Karpas-422 (cell line): ENCODE measurements around the gene HSPB9. TPM values are rescaled to one million over a fixed set of nuclear protein-coding genes. Genes with fewer than 3 reads are reported as not detected.

ENCODE experiments used
- DNase-seq: peaks from one replicate; pipeline ENCODE4 v3.0.0-alpha.2; 2015
- H2AFZ ChIP-seq: fragments of 200-600 bp; sonication (generic); 2 replicates; pipeline ENCODE4 v1.6.1; 2014; ENCODE audit warnings: antibody characterized with exemption, low read length, mixed read lengths
- H3K27ac ChIP-seq: fragments of 200-600 bp; sonication (generic); 2 replicates; pipeline ENCODE4 v1.5.1; 2014; ENCODE audit warnings: mild to moderate bottlenecking, low read length, moderate library complexity
- H3K27me3 ChIP-seq: fragments of 200-600 bp; sonication (generic); 2 replicates; pipeline ENCODE4 v1.6.1; 2014; ENCODE audit warnings: low read length, mixed read lengths
- H3K36me3 ChIP-seq: fragments of 200-600 bp; sonication (generic); 2 replicates; pipeline ENCODE4 v1.6.1; 2014; ENCODE audit warnings: low read length, mixed read lengths; ENCODE audit not compliant: insufficient read depth
- H3K4me1 ChIP-seq: fragments of 200-600 bp; sonication (generic); 2 replicates; pipeline ENCODE4 v1.6.1; 2014; ENCODE audit warnings: mild to moderate bottlenecking, low read length, mixed read lengths
- H3K4me2 ChIP-seq: fragments of 200-600 bp; sonication (generic); 2 replicates; pipeline ENCODE4 v1.6.1; 2014; ENCODE audit warnings: low read length, low read depth, mild to moderate bottlenecking; ENCODE audit not compliant: poor library complexity, severe bottlenecking
- H3K4me3 ChIP-seq: fragments of 200-600 bp; sonication (generic); 2 replicates; pipeline ENCODE4 v1.5.1; 2014; ENCODE audit warnings: mild to moderate bottlenecking, antibody characterized with exemption, low read length, mixed read lengths
- H3K79me2 ChIP-seq: fragments of 200-600 bp; sonication (generic); 2 replicates; pipeline ENCODE4 v1.6.1; 2014; ENCODE audit warnings: mild to moderate bottlenecking, low read length, mixed read lengths
- H3K9ac ChIP-seq: fragments of 200-600 bp; sonication (generic); 2 replicates; pipeline ENCODE4 v1.6.0; 2014; ENCODE audit warnings: low read length
- H3K9me2 ChIP-seq: fragments of 200-600 bp; sonication (generic), shearing (Covaris generic); replicated peaks from 2 replicates; pipeline ENCODE4 v1.6.0; 2014; ENCODE audit warnings: mild to moderate bottlenecking, low read length, moderate library complexity; ENCODE audit not compliant: insufficient read depth
- H3K9me3 ChIP-seq: fragments of 300-700, 200-600 bp; sonication (generic); 2 replicates; pipeline ENCODE4 v1.6.1; 2014; ENCODE audit warnings: low read length, mixed read lengths
- H4K20me1 ChIP-seq: fragments of 200-600 bp; sonication (generic); 2 replicates; pipeline ENCODE4 v1.6.1; 2014; ENCODE audit warnings: mild to moderate bottlenecking, antibody characterized with exemption, low read length, low read depth; ENCODE audit not compliant: insufficient read depth
- total RNA-seq: library from RNA; depleted of rRNA; stranded (reverse); fragments of >200 nt; shearing (Covaris generic); gene quantifications from 2 replicates; pipeline ENCODE4 v1.2.3, GENCODE V29; 2014; ENCODE audit warnings: low replicate concordance; rRNA removed

HSPB9 gene
- total RNA-seq, 1 experiment from 2014 or later: 0.37 TPM

DNA sequence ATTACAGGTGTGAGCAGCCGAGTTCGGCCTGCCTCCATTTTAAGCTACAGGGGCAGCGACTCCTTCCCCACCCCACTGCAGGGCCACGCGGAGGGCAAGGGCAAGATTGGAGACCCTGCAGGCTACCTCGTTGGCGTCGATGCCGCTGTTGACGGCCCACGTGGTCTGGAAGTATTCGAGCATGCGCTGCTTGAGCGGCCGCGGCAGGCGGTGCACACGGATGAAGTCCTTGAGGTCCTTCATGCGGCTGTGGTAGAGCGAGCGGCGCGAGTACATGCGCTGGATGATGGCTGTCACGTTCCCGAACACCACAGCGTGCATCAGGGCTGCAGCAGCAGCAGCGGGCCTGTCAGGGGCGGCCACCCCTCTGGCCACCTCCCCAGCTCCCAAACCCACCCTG is 46.7 kb downstream of the HSPB9 start:
- no peaks in the 10 kb centered on the region for H3K9me2 ChIP-seq
- H3K4me1 ChIP-seq: peaks cover 3% of the 10 kb centered on the region; the same call in 1 of the 2 replicates
- no peaks in the 10 kb centered on the region for H3K27me3 ChIP-seq
- no peak overlapping the region for H3K4me3 ChIP-seq
- no peaks in the 10 kb centered on the region for H4K20me1 ChIP-seq
- no peak overlapping the region for H3K9ac ChIP-seq
- no peak overlapping the region for H3K27ac ChIP-seq
- H2AFZ ChIP-seq: no peak overlapping the region
- no peaks in the 10 kb centered on the region for H3K9me3 ChIP-seq
- no peak for DNase-seq
- H3K79me2 ChIP-seq: no peaks in the 10 kb centered on the region
- H3K36me3 ChIP-seq: no peaks in the 10 kb centered on the region
- H3K4me2 ChIP-seq: no peak overlapping the region

DNA sequence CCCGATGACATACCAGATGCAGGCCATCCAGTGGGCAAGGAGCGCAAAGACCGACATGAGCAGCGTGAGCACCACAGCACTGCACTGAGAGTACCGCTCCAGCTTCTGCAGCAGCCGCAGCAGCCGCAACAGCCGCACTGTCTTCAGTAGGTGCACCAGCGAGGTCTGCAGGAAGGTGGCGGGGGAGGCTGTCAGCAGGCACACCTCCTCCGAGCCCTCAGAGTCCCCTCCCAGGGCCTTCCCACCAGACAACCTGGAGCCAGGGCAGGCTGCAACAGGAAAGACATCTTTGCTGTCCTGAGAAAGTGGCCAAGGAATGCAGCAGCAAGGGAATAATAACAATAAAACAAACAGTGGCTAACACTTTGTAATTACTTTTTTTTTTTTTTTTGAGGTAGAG is 49.2 kb downstream of the HSPB9 start:
- Histone ChIP-seq H3K4me3 (no peak overlapping the region), H3K9me3 (no peaks in the 10 kb centered on the region), H4K20me1 (no peaks in the 10 kb centered on the region), H3K9me2 (no peaks in the 10 kb centered on the region), H3K27me3 (no peaks in the 10 kb centered on the region), H2AFZ (no peak overlapping the region), H3K27ac (no peak overlapping the region), H3K36me3 (no peaks in the 10 kb centered on the region), H3K9ac (no peak overlapping the region), H3K4me1 (peaks cover 5% of the 10 kb centered on the region; the same call in 1 of the 2 replicates), H3K4me2 (no peak overlapping the region), H3K79me2 (no peaks in the 10 kb centered on the region)
- no peak for DNase-seq

Other genes with a start within 250 kb of the HSPB9 start
- 173 and 212 TPM in 2 replicates for gene ACLY, start 203.9 kb upstream of the HSPB9 start, total RNA-seq
- gene ODAD4, start 192.2 kb upstream of the HSPB9 start, total RNA-seq: 0.67 and 1.0 TPM in 2 replicates
- gene CNP, start 156.0 kb upstream of the HSPB9 start, total RNA-seq: 41.3 and 79.1 TPM in 2 replicates
- 56.1 and 64.1 TPM in 2 replicates for gene DNAJC7, start 105.4 kb upstream of the HSPB9 start, total RNA-seq
- 28.4 and 44.9 TPM in 2 replicates for gene NKIRAS2, start 102.7 kb upstream of the HSPB9 start, total RNA-seq
- not detected in 2 replicates for gene C17orf113, start 72.2 kb upstream of the HSPB9 start, total RNA-seq
- gene ZNF385C, start 24.3 kb upstream of the HSPB9 start, total RNA-seq: not detected in 2 replicates
- gene DHX58, start 10.1 kb upstream of the HSPB9 start, total RNA-seq: 12.6 and 20.3 TPM in 2 replicates
- gene KAT2A, start 1.4 kb upstream of the HSPB9 start, total RNA-seq: 26.7 and 34.6 TPM in 2 replicates
- 56.9 and 59.5 TPM in 2 replicates for gene RAB5C, start 32.2 kb downstream of the HSPB9 start, total RNA-seq
- gene KCNH4, start 58.3 kb downstream of the HSPB9 start, total RNA-seq: 0.04 TPM in 1 of 2 replicates, not detected in the other
- not detected in 2 replicates for gene HCRT, start 62.6 kb downstream of the HSPB9 start, total RNA-seq
- gene GHDC, start 71.7 kb downstream of the HSPB9 start, total RNA-seq: 14.9 and 28.8 TPM in 2 replicates
- gene STAT5B, start 153.6 kb downstream of the HSPB9 start, total RNA-seq: 110 and 142 TPM in 2 replicates
- 62.3 and 160 TPM in 2 replicates for gene STAT5A, start 165.7 kb downstream of the HSPB9 start, total RNA-seq